Activated T-cell treated with anti-CD3 and anti-CD28 coated beads, Interleukin-2, amount 50 U/mL, for 72 hours (primary cell): Measurements from ENCODE around the gene CDC7. TPM values are rescaled to one million over a fixed set of nuclear protein-coding genes. Genes with fewer than 3 reads are reported as not detected.

Source experiments
- ATAC-seq, 2 donors: fragments of 150-1000 bp; cut with Tn5 transposase; replicated peaks in 1 of 2; 2 replicates each; pipeline ENCODE4 v1.10.0; 2021; ENCODE audit warnings: moderate library complexity in 2 of 2, mild to moderate bottlenecking in 1 of 2
- DNase-seq, 2 donors: peaks; one replicate each; pipeline ENCODE4 v3.0.0; 2021 to 2022; ENCODE audit warnings: mixed read lengths in 1 of 2
- H3K27ac Mint-ChIP-seq: one replicate; pipeline ENCODE4 v1.8.0; 2022; ENCODE audit warnings: mild to moderate bottlenecking, moderate library complexity, mixed read lengths
- H3K27me3 Mint-ChIP-seq: one replicate; pipeline ENCODE4 v1.8.0; 2022; ENCODE audit warnings: low read depth, mixed read lengths
- H3K36me3 Mint-ChIP-seq, 2 donors: one replicate each; pipeline ENCODE4 v1.8.0; 2022; ENCODE audit warnings: mixed read lengths in 2 of 2, mild to moderate bottlenecking in 1 of 2; ENCODE audit not compliant: insufficient read depth in 2 of 2
- H3K4me1 Mint-ChIP-seq: one replicate; pipeline ENCODE4 v1.8.0; 2022; ENCODE audit warnings: low read depth, mixed read lengths
- H3K4me3 Mint-ChIP-seq, 2 donors: one replicate each; pipeline ENCODE4 v1.8.0; 2022; ENCODE audit warnings: mild to moderate bottlenecking in 2 of 2, mixed read lengths in 2 of 2, moderate library complexity in 2 of 2
- H3K9me3 Mint-ChIP-seq, 2 donors: one replicate each; pipeline ENCODE4 v1.8.0; 2022; ENCODE audit warnings: mixed read lengths in 2 of 2
- total RNA-seq, 2 donors: library from RNA; stranded (reverse); gene quantifications; one replicate each; pipeline ENCODE4 v1.2.3, GENCODE V29; 2022

The CDC7 gene
- total RNA-seq, 2 donors from 2014 or later: 39.0 to 45.3 TPM

- no peak overlapping the region for H3K27ac Mint-ChIP-seq
- H3K9me3 Mint-ChIP-seq: peaks cover 0 to 2% of the 10 kb centered on the region in 2 donors
- no peaks in the 10 kb centered on the region for H3K36me3 Mint-ChIP-seq
- no peak overlapping the region for H3K4me3 Mint-ChIP-seq
- H3K4me1 Mint-ChIP-seq: peaks cover 15% of the 10 kb centered on the region
- H3K27me3 Mint-ChIP-seq: no peaks in the 10 kb centered on the region
- ATAC-seq: peak in 1 of 2 donors; percentile 11
- no peak for DNase-seq
Observed at GRCh38 chr1:91541918-91542533, 41.4 kb downstream of the CDC7 start.

GRCh38 chr1:91545506-91546300 lies 45.1 kb downstream of the CDC7 start:
- ATAC-seq (no peak), DNase-seq (no peak)
- Mint-ChIP-seq H3K9me3 (peaks cover 2 to 5% of the 10 kb centered on the region in 2 donors), H3K27me3 (no peaks in the 10 kb centered on the region), H3K36me3 (peaks cover 2% of the 10 kb centered on the region in 2 donors), H3K4me1 (peaks cover 47% of the 10 kb centered on the region), H3K4me3 (no peak overlapping the region), H3K27ac (no peak overlapping the region)

GRCh38 chr1:91546301-91546581 lies 45.6 kb downstream of the CDC7 start:
- ATAC-seq (no peak), DNase-seq (no peak)
- H3K36me3 Mint-ChIP-seq: peaks cover 2 to 5% of the 10 kb centered on the region in 2 donors
- no peak overlapping the region for H3K27ac Mint-ChIP-seq
- peaks cover 2 to 4% of the 10 kb centered on the region in 2 donors for H3K9me3 Mint-ChIP-seq
- no peaks in the 10 kb centered on the region for H3K27me3 Mint-ChIP-seq
- H3K4me3 Mint-ChIP-seq: no peak overlapping the region
- peaks cover 49% of the 10 kb centered on the region for H3K4me1 Mint-ChIP-seq

- H3K4me3 Mint-ChIP-seq: no peak overlapping the region
- H3K9me3 Mint-ChIP-seq: peaks cover 2 to 3% of the 10 kb centered on the region in 2 donors
- DNase-seq (no peak), ATAC-seq (no peak)
- peaks cover 54% of the 10 kb centered on the region for H3K4me1 Mint-ChIP-seq
- no peak overlapping the region for H3K27ac Mint-ChIP-seq
- no peaks in the 10 kb centered on the region for H3K27me3 Mint-ChIP-seq
- peaks cover 2 to 5% of the 10 kb centered on the region in 2 donors for H3K36me3 Mint-ChIP-seq
Observed at GRCh38 chr1:91546876-91547275, 46.2 kb downstream of the CDC7 start.

GRCh38 chr1:91548376-91549040 lies 47.9 kb downstream of the CDC7 start:
- peak overlapping the region; percentile 74 for H3K27ac Mint-ChIP-seq
- DNase-seq: no peak
- peaks cover 2 to 3% of the 10 kb centered on the region in 2 donors for H3K9me3 Mint-ChIP-seq
- no peaks in the 10 kb centered on the region for H3K27me3 Mint-ChIP-seq
- peak overlapping the region; percentile 37 to 77 for H3K4me3 Mint-ChIP-seq
- H3K36me3 Mint-ChIP-seq: peaks cover 2 to 5% of the 10 kb centered on the region in 2 donors
- H3K4me1 Mint-ChIP-seq: peaks cover 71% of the 10 kb centered on the region
- ATAC-seq: peak; percentile 44 to 62

- H3K36me3 Mint-ChIP-seq: peaks cover 2 to 5% of the 10 kb centered on the region in 2 donors
- DNase-seq: peak; percentile 29 to 38
- no peaks in the 10 kb centered on the region for H3K27me3 Mint-ChIP-seq
- peak; percentile 75 to 83 for ATAC-seq
- peak overlapping the region; percentile 74 for H3K27ac Mint-ChIP-seq
- peaks cover 2 to 3% of the 10 kb centered on the region in 2 donors for H3K9me3 Mint-ChIP-seq
- H3K4me3 Mint-ChIP-seq: peak overlapping the region; percentile 37 to 77
- peaks cover 77% of the 10 kb centered on the region for H3K4me1 Mint-ChIP-seq
Observed at GRCh38 chr1:91549041-91549735, 48.5 kb downstream of the CDC7 start.

GRCh38 chr1:91550961-91551360 lies 50.3 kb downstream of the CDC7 start:
- no peak for DNase-seq
- no peaks in the 10 kb centered on the region for H3K27me3 Mint-ChIP-seq
- no peak for ATAC-seq
- peak overlapping the region in 1 of 2 donors; percentile 64 for H3K4me3 Mint-ChIP-seq
- H3K27ac Mint-ChIP-seq: peak overlapping the region; percentile 83
- H3K36me3 Mint-ChIP-seq: peaks cover 2 to 5% of the 10 kb centered on the region in 2 donors
- peaks cover 89% of the 10 kb centered on the region for H3K4me1 Mint-ChIP-seq
- H3K9me3 Mint-ChIP-seq: peaks cover 2 to 3% of the 10 kb centered on the region in 2 donors

GRCh38 chr1:91552091-91552490 lies 51.4 kb downstream of the CDC7 start:
- Mint-ChIP-seq H3K4me1 (peaks cover 94% of the 10 kb centered on the region), H3K27ac (peak overlapping the region; percentile 62), H3K36me3 (peaks cover 2 to 5% of the 10 kb centered on the region in 2 donors), H3K9me3 (peaks cover 2 to 3% of the 10 kb centered on the region in 2 donors), H3K4me3 (peak overlapping the region; percentile 11 to 27), H3K27me3 (no peaks in the 10 kb centered on the region)
- ATAC-seq (no peak), DNase-seq (no peak)

- peak overlapping the region in 1 of 2 donors; percentile 27 for H3K4me3 Mint-ChIP-seq
- ATAC-seq (no peak), DNase-seq (no peak)
- peaks cover 2 to 5% of the 10 kb centered on the region in 2 donors for H3K36me3 Mint-ChIP-seq
- H3K9me3 Mint-ChIP-seq: peaks cover 2 to 3% of the 10 kb centered on the region in 2 donors
- H3K4me1 Mint-ChIP-seq: peaks cover 94% of the 10 kb centered on the region
- peak overlapping the region; percentile 62 for H3K27ac Mint-ChIP-seq
- no peaks in the 10 kb centered on the region for H3K27me3 Mint-ChIP-seq
Observed at GRCh38 chr1:91552596-91552995, 51.9 kb downstream of the CDC7 start.

GRCh38 chr1:91553177-91553591 lies 52.5 kb downstream of the CDC7 start:
- no peak overlapping the region for H3K4me3 Mint-ChIP-seq
- H3K9me3 Mint-ChIP-seq: peaks cover 2 to 3% of the 10 kb centered on the region in 2 donors
- ATAC-seq: no peak
- peak overlapping the region; percentile 49 for H3K27ac Mint-ChIP-seq
- H3K36me3 Mint-ChIP-seq: peaks cover 2 to 5% of the 10 kb centered on the region in 2 donors
- H3K4me1 Mint-ChIP-seq: peaks cover 89% of the 10 kb centered on the region
- no peak for DNase-seq
- H3K27me3 Mint-ChIP-seq: no peaks in the 10 kb centered on the region

- ATAC-seq (no peak), DNase-seq (no peak)
- Mint-ChIP-seq H3K4me3 (peak overlapping the region; percentile 57 to 78), H3K9me3 (peaks cover 2 to 3% of the 10 kb centered on the region in 2 donors), H3K27ac (peak overlapping the region; percentile 94), H3K36me3 (peaks cover 2 to 5% of the 10 kb centered on the region in 2 donors), H3K27me3 (no peaks in the 10 kb centered on the region), H3K4me1 (peaks cover 93% of the 10 kb centered on the region)
Observed at GRCh38 chr1:91555074-91555730, 54.6 kb downstream of the CDC7 start.

GRCh38 chr1:91555821-91556531 lies 55.3 kb downstream of the CDC7 start:
- Mint-ChIP-seq H3K27ac (peak overlapping the region; percentile 94), H3K9me3 (no peaks in the 10 kb centered on the region)
- ATAC-seq: peak; percentile 89 to 90

More at GRCh38 chr1:91555821-91556531, 55.3 kb downstream of the CDC7 start:
- DNase-seq: peak; percentile 72 to 80
- H3K36me3 Mint-ChIP-seq: peaks cover 0 to 2% of the 10 kb centered on the region in 2 donors
- peak overlapping the region; percentile 77 to 78 for H3K4me3 Mint-ChIP-seq
- peaks cover 92% of the 10 kb centered on the region for H3K4me1 Mint-ChIP-seq
- H3K27me3 Mint-ChIP-seq: no peaks in the 10 kb centered on the region
